GM12865 (cell line): ENCODE measurements around the gene NKIRAS2.

Source experiments
- DNase-seq: peaks from one replicate; pipeline ENCODE4 v3.0.0; 2010; ENCODE audit warnings: low read depth
- H3K4me3 ChIP-seq: 2 replicates; pipeline ENCODE4 v1.5.1; 2011; ENCODE audit warnings: mild to moderate bottlenecking, low read depth, low read length, control low read depth
- TF ChIP-seq, protein P1 (sequence below): IDR thresholded peaks from 2 replicates; pipeline ENCODE4 v1.5.1; 2011; ENCODE audit warnings: low read length, control low read depth, low read depth, inconsistent platforms; ENCODE audit not compliant: insufficient read depth; ENCODE audit errors: missing control alignments

NKIRAS2 gene

DNA sequence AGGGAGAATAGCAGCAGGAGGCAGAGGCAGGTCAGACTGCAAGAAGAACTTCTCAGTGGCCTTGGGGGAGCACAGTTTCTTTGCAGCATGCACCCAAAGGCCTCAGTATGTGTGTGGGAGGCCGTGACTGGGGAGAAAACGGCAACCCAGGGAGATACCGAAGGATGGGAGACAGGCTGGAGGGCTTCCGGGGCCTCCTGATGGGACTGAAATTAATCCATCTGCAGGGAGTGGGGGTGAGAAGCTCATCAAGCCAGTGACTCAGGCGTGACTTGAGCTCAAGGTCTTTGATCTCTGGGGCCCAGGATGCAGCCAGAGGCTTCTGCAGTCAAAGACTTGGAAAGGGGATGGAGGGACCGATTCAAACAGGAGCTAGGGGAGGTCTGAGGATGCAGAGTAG, 35.6 kb downstream of the NKIRAS2 start:
- no peak for DNase-seq
- H3K4me3 ChIP-seq: no peak overlapping the region
- TF ChIP-seq, protein P1, sequence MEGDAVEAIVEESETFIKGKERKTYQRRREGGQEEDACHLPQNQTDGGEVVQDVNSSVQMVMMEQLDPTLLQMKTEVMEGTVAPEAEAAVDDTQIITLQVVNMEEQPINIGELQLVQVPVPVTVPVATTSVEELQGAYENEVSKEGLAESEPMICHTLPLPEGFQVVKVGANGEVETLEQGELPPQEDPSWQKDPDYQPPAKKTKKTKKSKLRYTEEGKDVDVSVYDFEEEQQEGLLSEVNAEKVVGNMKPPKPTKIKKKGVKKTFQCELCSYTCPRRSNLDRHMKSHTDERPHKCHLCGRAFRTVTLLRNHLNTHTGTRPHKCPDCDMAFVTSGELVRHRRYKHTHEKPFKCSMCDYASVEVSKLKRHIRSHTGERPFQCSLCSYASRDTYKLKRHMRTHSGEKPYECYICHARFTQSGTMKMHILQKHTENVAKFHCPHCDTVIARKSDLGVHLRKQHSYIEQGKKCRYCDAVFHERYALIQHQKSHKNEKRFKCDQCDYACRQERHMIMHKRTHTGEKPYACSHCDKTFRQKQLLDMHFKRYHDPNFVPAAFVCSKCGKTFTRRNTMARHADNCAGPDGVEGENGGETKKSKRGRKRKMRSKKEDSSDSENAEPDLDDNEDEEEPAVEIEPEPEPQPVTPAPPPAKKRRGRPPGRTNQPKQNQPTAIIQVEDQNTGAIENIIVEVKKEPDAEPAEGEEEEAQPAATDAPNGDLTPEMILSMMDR: no peak

DNA sequence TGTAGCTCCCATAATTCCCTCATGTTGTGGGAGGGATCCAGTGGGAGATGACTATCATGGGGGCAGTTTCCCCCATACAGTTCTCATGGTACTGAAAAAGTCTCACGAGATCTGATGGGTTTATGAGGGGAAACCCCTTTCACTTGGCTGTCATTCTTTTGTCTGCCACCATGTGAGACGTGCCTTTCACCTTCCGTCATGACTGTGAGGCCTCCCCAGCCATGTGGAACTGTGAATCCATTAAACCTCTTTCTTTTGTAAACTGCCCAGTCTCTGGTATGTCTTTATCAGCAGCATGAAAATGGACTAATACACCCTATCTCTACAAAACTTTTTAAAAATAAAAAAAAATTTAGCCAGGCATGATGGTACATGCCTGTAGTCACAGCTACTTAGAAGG, 36.7 kb downstream of the NKIRAS2 start:
- H3K4me3 ChIP-seq: no peak overlapping the region
- DNase-seq: no peak
- TF ChIP-seq, protein P1: no peak

DNA sequence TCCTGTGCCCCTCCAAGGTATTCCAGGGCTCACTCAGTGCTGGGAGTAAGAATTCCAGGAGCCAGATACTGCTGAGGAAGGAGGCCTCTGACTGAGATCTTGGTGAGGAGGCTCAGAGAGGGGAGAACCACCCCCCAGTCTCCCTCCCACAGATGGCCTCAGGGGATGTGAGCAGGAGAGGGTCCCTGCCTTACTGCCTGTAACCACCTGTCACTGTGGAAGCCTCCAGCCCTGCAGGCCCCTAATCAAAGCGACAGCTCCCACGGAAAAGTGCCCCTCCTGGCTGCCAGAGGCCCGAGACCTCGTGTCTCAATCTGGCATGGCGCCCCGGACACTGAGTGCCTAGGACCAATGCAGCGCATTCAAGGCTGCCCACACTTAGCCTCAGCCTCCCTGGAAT, 38.2 kb downstream of the NKIRAS2 start:
- no peak for DNase-seq
- TF ChIP-seq, protein P1: no peak
- no peak overlapping the region for H3K4me3 ChIP-seq

DNA sequence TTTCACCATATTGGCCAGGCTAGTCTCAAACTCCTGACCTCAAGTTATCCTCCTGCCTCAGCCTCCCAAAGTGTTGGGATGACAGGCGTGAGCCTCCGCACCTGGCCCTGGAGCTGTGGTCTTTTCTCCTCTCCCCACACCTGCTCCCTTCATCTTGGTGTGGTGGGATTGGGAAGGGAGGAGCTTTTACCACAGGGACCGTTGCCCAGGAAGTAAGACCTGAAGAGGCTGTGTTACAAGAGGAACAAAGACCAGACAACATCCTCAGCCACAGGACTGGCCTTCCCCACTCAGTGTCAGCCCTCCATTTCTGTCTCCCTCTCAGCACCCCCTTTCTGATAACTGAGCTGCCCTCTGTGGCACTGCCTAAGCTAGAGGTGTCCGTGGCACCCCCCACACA, 39.9 kb downstream of the NKIRAS2 start:
- H3K4me3 ChIP-seq: no peak overlapping the region

DNA sequence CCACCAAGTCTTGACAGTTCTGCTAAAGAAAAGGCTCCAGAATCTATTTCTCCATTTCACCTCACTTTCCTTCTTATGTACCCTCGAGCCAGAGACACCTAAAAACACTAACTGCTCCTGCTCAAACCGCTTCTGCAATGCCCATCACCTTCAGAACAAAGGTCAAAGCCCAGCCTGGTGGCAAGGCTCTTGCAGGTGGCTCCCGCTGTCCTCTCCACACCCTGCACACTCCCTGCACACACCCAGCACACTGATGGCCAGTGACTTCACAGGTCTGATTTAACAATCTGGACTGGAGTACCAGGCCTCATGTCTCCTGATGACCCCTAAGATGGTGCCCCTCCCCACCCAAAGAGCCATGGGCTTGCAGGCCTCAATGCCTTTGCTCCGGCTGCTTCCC, 40.3 kb downstream of the NKIRAS2 start:
- no peak for DNase-seq
- TF ChIP-seq, protein P1: no peak
- no peak overlapping the region for H3K4me3 ChIP-seq

More for the DNA sequence above, 39.9 kb downstream of the NKIRAS2 start:
- TF ChIP-seq, protein P1: no peak
- DNase-seq: no peak

DNA sequence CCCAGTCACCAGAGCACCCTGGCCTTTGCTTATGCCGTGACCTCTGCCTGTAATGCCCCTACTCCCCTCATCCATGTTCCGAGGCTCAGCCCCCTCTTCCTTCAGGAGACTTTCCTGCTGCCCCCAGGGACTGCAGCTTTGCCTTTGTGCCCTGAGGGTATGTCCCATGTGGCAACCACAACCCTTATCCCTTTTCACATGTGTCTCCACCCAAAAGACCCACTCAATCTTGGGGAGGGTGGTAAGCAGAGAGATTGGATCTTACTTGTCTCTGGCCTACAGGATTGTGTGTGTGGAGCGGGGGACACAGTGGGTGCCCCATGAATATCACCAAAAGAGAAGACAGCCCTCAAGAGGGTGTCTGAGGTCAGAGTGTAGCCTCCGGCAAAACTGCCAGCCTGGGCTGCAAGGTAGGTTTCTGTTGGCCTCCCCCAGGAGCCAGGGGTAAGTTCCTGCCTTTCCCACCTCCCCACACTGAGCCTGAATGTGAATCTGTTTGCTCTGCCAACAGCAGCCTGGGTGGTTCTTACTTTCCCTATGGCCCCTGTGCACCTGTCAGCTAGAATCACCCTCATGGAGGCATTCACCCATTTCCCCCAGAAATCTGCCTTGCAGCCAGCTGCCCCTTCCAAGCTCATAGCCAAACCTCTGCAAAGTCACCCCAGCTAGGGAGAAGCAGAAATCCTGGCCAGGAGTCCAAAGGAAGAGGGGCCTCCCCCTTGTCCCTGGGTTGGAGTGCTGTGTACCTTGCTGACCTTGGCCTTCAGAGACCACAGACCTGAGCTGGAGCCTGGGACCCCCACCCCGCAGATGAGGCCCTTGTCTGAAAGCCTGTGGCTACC, 42.0 kb downstream of the NKIRAS2 start:
- TF ChIP-seq, protein P1: no peak
- no peak overlapping the region for H3K4me3 ChIP-seq
- no peak for DNase-seq

DNA sequence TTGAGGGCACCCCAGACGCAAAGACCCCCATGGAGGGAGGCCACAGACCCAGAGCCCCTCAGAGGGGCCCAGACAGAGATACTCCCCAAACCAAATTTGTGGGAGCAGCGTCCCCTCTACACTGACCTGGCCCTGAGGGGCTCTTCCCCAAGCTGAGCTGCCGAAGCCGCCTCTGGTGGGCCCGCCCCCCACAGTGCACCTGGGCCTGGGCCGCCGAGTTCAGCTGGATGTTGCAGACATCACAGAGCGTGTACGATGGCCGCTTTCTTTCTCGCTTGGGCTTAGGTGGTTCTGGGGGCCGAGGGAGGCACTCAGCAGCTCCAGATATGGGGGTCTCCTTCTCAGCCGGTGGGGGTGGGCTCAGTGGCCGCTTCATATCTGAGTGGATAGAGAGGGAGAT, 42.8 kb downstream of the NKIRAS2 start:
- H3K4me3 ChIP-seq: no peak overlapping the region
- no peak for DNase-seq
- TF ChIP-seq, protein P1: no peak
